GM12878 (cell line): Measurements from ENCODE around the gene CD3E. TPM values are rescaled to one million over a fixed set of nuclear protein-coding genes. Genes with fewer than 3 reads are reported as not detected.
A peak's percentile ranks its signal among the peaks of the same experiment; 100 is the strongest.

Source experiments
- ATAC-seq: fragments of 200-7000 bp; cut with Tn5 transposase; 3 replicates; pipeline ENCODE4 v1.9.1; 2020; ENCODE audit warnings: mild to moderate bottlenecking, moderate library complexity
- BruUV-seq: library from RNA; stranded (reverse); fragments of 400-500 nt; replicated peaks from 2 replicates; lab custom pipeline; 2021; lab: Mats Ljungman, UMichigan
- CTCF ChIA-PET: fragments of 300-600 bp; sonication (Branson Sonifier 250); formaldehyde crosslinking; extraction: SDS; loops from one replicate; lab custom pipeline; 2021; ENCODE audit warnings: inconsistent platforms; lab: Yijun Ruan, JAX
- POLR2A ChIA-PET: fragments of 350-600 bp; formaldehyde crosslinking; extraction: SDS; loops from one replicate; lab custom pipeline; 2021; ENCODE audit warnings: inconsistent platforms; lab: Charles Lee
- RAD21 ChIA-PET: fragments of 300-600 bp; sonication (Branson Sonifier 250); formaldehyde crosslinking; loops from one replicate; lab custom pipeline; 2023; ENCODE audit warnings: antibody characterized with exemption; ENCODE audit not compliant: unreplicated experiment; lab: Charles Lee
- SMC1A ChIA-PET: fragments of 300-600 bp; sonication (Branson Sonifier 250); formaldehyde crosslinking; loops from one replicate; lab custom pipeline; 2023; ENCODE audit not compliant: unreplicated experiment, uncharacterized antibody; lab: Charles Lee
- DNase-seq: peaks from one replicate; pipeline ENCODE4 v3.0.0-alpha.2; 2011; ENCODE audit warnings: low read depth, low spot score
- FAIRE-seq: peaks from 3 replicates; lab custom pipeline; 2011; peaks lifted over from hg19 to GRCh38; lab: Jason Lieb, UNC
- H2AFZ ChIP-seq: 2 replicates; pipeline ENCODE4 v1.6.0; 2011; ENCODE audit warnings: low read depth, low read length, control low read depth; ENCODE audit not compliant: control insufficient read depth
- H3K27ac ChIP-seq: 2 replicates; pipeline ENCODE4 v1.5.1; 2011; ENCODE audit warnings: control low read depth; ENCODE audit not compliant: control insufficient read depth, insufficient read depth
- H3K27me3 ChIP-seq, 2 experiments: replicated peaks in 1 of 2; 2 replicates each; pipeline versions ENCODE4 v1.6.0 to v1.6.1; 2011; ENCODE audit warnings: low read length in 1 of 2; ENCODE audit not compliant: control insufficient read depth in 2 of 2, insufficient read depth in 2 of 2
- H3K36me3 ChIP-seq, 2 experiments: 2 replicates each; pipeline ENCODE4 v1.5.1; 2011; ENCODE audit warnings: low read length in 1 of 2; ENCODE audit not compliant: control insufficient read depth in 2 of 2, insufficient read depth in 2 of 2
- H3K4me1 ChIP-seq: 2 replicates; pipeline ENCODE4 v1.6.1; 2011; ENCODE audit warnings: mild to moderate bottlenecking, low read length, moderate library complexity, mixed read lengths; ENCODE audit not compliant: control insufficient read depth, insufficient read depth
- H3K4me2 ChIP-seq: 2 replicates; pipeline ENCODE4 v1.6.0; 2011; ENCODE audit warnings: control low read depth; ENCODE audit not compliant: control insufficient read depth, insufficient read depth
- H3K4me3 ChIP-seq: fragments of 200-600 bp; sonication (generic); 2 replicates; pipeline ENCODE4 v1.5.1; 2016
- H3K79me2 ChIP-seq: 2 replicates; pipeline ENCODE4 v1.6.0; 2011; ENCODE audit warnings: low read length; ENCODE audit not compliant: control insufficient read depth, insufficient read depth
- H3K9ac ChIP-seq: 2 replicates; pipeline ENCODE4 v1.8.0; 2011; ENCODE audit warnings: low read length, control low read depth, mixed read lengths; ENCODE audit not compliant: control insufficient read depth, insufficient read depth
- H3K9me3 ChIP-seq: replicated peaks from 3 replicates; pipeline ENCODE4 v1.5.1; 2011; ENCODE audit warnings: mild to moderate bottlenecking, low read length; ENCODE audit not compliant: control insufficient read depth, insufficient read depth
- H4K20me1 ChIP-seq: 2 replicates; pipeline ENCODE4 v1.6.0; 2011; ENCODE audit not compliant: control insufficient read depth, insufficient read depth
- CBX5 ChIP-seq: sonication (generic); IDR thresholded peaks from 2 replicates; pipeline ENCODE4 v1.6.1; 2016; ENCODE audit warnings: low read depth, moderate library complexity, mild to moderate bottlenecking, inconsistent platforms
- ETV6 ChIP-seq, 2 experiments: fragments of 450-650 bp in 1 of 2; IDR thresholded peaks in 1 of 2; conservative IDR thresholded peaks in 1 of 2; 2 replicates each; pipeline ENCODE4 v1.6.1; 2014; ENCODE audit warnings: antibody characterized with exemption in 1 of 2, borderline replicate concordance in 1 of 2, low read depth in 1 of 2, mild to moderate bottlenecking in 1 of 2, moderate library complexity in 1 of 2
- GABPA ChIP-seq: IDR thresholded peaks from 2 replicates; pipeline ENCODE4 v1.6.1; 2014; ENCODE audit warnings: antibody characterized with exemption, low read depth, mild to moderate bottlenecking, inconsistent platforms
- IKZF2 ChIP-seq, 2 experiments: fragments of 450-650 bp; IDR thresholded peaks; 2 replicates each; pipeline ENCODE4 v1.6.1; 2017; ENCODE audit warnings: mild to moderate bottlenecking in 2 of 2, moderate library complexity in 2 of 2
- MYB ChIP-seq: fragments of 150-350 bp; IDR thresholded peaks from 2 replicates; pipeline ENCODE4 v1.6.1; 2014; ENCODE audit warnings: mild to moderate bottlenecking, low read depth, low read length, borderline replicate concordance
- NBN ChIP-seq: fragments of 450-650 bp; IDR thresholded peaks from 2 replicates; pipeline ENCODE4 v1.6.1; 2016
- NFXL1 ChIP-seq: fragments of 450-650 bp; IDR thresholded peaks from 2 replicates; pipeline ENCODE4 v1.6.1; 2017; ENCODE audit warnings: antibody characterized with exemption, mild to moderate bottlenecking, borderline replicate concordance
- POU2F2 ChIP-seq: IDR thresholded peaks from 3 replicates; pipeline ENCODE4 v1.6.1; 2011; ENCODE audit warnings: low read depth, mild to moderate bottlenecking, low read length, borderline replicate concordance
- SIN3A ChIP-seq: IDR thresholded peaks from 2 replicates; pipeline ENCODE4 v1.6.1; 2012; ENCODE audit warnings: low read depth, low read length, improper control_type of control experiment
- SMAD5 ChIP-seq: IDR thresholded peaks from 2 replicates; pipeline ENCODE4 v1.6.1; 2016; ENCODE audit warnings: antibody characterized with exemption, low read depth
- SPI1 ChIP-seq: IDR thresholded peaks from 2 replicates; pipeline ENCODE4 v1.6.1; 2011; ENCODE audit warnings: low read depth, mild to moderate bottlenecking, low read length, moderate library complexity, borderline replicate concordance; ENCODE audit not compliant: insufficient read depth
- SRF ChIP-seq, 2 experiments: IDR thresholded peaks; 2 replicates each; pipeline ENCODE4 v1.6.1; 2011; ENCODE audit warnings: low read depth in 2 of 2, low read length in 2 of 2, mild to moderate bottlenecking in 1 of 2, moderate library complexity in 1 of 2
- TCF3 ChIP-seq: IDR thresholded peaks from 2 replicates; pipeline ENCODE4 v1.6.1; 2012; ENCODE audit warnings: low read depth, mild to moderate bottlenecking, low read length, borderline replicate concordance; ENCODE audit not compliant: insufficient read depth
- WGBS: methylation state at CpG from one replicate; pipeline ENCODE4 v1.1.6; 2016; ENCODE audit warnings: low lambda C conversion rate; ENCODE audit not compliant: insufficient replicate concordance, insufficient coverage; ENCODE audit errors: missing lambda C conversion rate; 5-methylcytosine and 5-hydroxymethylcytosine counted together
- in situ Hi-C: fragments of 300-500 bp; cut with MboI; formaldehyde crosslinking; loops from 9 replicates; pipeline ENCODE4 v1.14.3; 2018; ENCODE audit warnings: mixed read lengths
- intact Hi-C: fragments of 100-400 bp; cut with micrococcal nuclease; formaldehyde crosslinking; loops from one replicate; pipeline ENCODE4 v1.14.2; 2022; ENCODE audit not compliant: unreplicated experiment
- polyA plus RNA-seq, 11 experiments: library from polyadenylated mRNA; depleted of rRNA in 4 of 11; unstranded in 6 of 11; stranded (reverse) in 5 of 11; fragments of >200 nt; fragmentation: Nextera tagmentation in 4 of 11; fragmentation: Illumina TruSeq in 1 of 11; extraction: Ambion mirVana in 4 of 11; extraction: Trizol in 1 of 11; gene quantifications; 1 replicate in 1 of 11; 2 replicates in 10 of 11; pipeline versions ENCODE4 v1.2.1 to v1.2.3, GENCODE V29; 2011 to 2016; ENCODE audit warnings: inconsistent platforms in 2 of 11, missing spikeins in 2 of 11, low read depth in 1 of 11
- total RNA-seq, 4 experiments: library from RNA; depleted of rRNA in 3 of 4; stranded (reverse); fragments of >200 nt in 3 of 4; fragmentation: Illumina TruSeq in 1 of 4; extraction: Trizol in 1 of 4; gene quantifications; 2 replicates each; pipeline versions ENCODE4 v1.2.1 to v1.2.3, GENCODE V29; 2013 to 2021

The CD3E gene
- total and polyA plus RNA-seq, 10 of the 15 experiments (the other 5 are each of a cell fraction or from before 2014, with no cell fraction given) = 0.10 to 17.3 (median 3.8) TPM

DNA sequence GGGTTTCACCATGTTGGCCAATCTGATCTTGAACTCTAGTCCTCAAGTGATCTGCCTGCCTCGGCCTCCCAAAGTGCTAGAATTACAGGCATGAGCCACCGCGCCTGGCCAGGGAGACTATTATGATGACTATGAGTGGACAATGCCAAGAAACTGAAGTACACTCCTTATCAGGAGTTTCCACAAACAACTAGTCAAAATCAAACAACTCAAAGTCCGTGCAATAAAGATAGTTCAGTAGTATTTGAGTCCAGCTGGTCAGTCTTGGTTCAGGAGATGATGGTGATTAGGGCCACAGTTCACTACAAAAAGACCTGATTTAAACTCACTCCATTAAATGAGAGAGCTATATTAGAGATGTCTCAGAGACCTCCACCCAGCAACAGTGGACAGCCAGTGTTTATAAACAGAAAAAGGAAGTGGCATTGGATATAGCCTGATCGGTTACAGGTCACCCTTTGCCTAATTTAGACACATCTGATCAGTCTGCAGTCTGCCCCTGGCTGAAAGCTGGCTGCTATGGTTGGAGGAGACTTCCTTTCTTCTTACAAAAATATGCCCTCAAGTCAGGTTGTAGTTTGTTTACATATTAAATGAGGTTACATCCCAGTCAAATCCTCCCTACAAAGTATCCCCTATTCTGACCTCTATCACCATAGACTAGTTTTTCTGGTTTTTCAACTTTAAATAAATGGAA, 17.0 kb downstream of the CD3E start:
- POLR2A ChIA-PET = no interaction called here
- TF ChIP-seq MYB (no peak), POU2F2 (no peak), SPI1 (peak; percentile 78), SRF (IDR thresholded peaks at IDR 0.05; ENCODE audit: low read depth in 2 of 2, low read length in 2 of 2) (0 out of 4 replicates have a peak, but pooled peaks of 1 of the 2 experiments have one; percentile 42)
- RAD21 ChIA-PET = no interaction called here

DNA sequence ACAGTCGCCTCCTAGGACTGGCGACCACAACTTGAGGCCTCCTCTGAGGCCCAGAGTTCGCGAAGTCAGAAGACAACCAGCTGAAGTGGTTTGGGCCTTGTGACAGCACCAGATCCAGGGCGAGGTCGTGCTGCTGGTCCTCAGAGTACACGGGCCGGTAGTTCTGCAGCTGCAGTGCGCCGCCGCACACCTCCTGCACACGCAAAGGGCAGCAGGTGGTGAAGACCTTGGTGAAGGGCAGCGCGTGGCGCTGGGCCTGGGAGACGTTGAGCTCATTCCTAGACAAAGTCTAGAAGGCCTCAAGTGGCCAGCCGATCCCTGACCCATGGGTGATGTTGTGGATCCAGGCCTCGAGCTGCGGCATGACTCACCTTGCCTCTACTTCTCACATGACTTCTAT, 18.2 kb downstream of the CD3E start:
- intact Hi-C loops = no loop called here
- SMC1A ChIA-PET = interaction anchor here (1.6 kb wide), 1 partner anchor 67 kb away, joined by 4 read pairs; no protein-coding TSS in a partner anchor
- FAIRE-seq (no peak), ATAC-seq (no peak), DNase-seq (no peak)
- Histone ChIP-seq H3K36me3 (no peaks in the 10 kb centered on the region), H2AFZ (no peak overlapping the region), H3K4me1 (peaks cover 17% of the 10 kb centered on the region), H3K4me3 (no peak overlapping the region), H3K4me2 (no peak overlapping the region), H3K79me2 (no peaks in the 10 kb centered on the region), H4K20me1 (no peaks in the 10 kb centered on the region), H3K9ac (no peak overlapping the region), H3K27me3 (no peaks in the 10 kb centered on the region), H3K27ac (no peak overlapping the region), H3K9me3 (no peaks in the 10 kb centered on the region)
- in situ Hi-C loops = no loop called here
- WGBS = 75% methylated on average over 19 of the region's 19 CpGs
- POLR2A ChIA-PET = no interaction called here
- no TSS peak for BruUV-seq
- RAD21 ChIA-PET = no interaction called here
- CTCF ChIA-PET = interaction anchor here (1.5 kb wide), 1 partner anchor 124 kb away, joined by 9 read pairs; no protein-coding TSS in a partner anchor
- TF ChIP-seq NBN (no peak), GABPA (no peak), ETV6 (conservative IDR thresholded peaks at IDR 0.05 in 1 of 2, IDR thresholded peaks at IDR 0.05 in 1 of 2; ENCODE audit: borderline replicate concordance in 1 of 2, low read depth in 1 of 2) (no peak), NFXL1 (no peak), TCF3 (no peak), SIN3A (no peak), CBX5 (no peak), SMAD5 (no peak), IKZF2 (IDR thresholded peaks at IDR 0.05) (no peak)

More for the DNA sequence above, 17.0 kb downstream of the CD3E start:
- CTCF ChIA-PET = interaction anchor here (1.3 kb wide), 1 partner anchor 26 kb away, joined by 6 read pairs; no protein-coding TSS in a partner anchor
- intact Hi-C loops (no loop called here), in situ Hi-C loops (no loop called here)
- Histone ChIP-seq H4K20me1 (no peaks in the 10 kb centered on the region), H3K9ac (no peak overlapping the region), H3K9me3 (no peaks in the 10 kb centered on the region), H3K27ac (no peak overlapping the region), H3K27me3 (no peaks in the 10 kb centered on the region), H3K4me3 (no peak overlapping the region), H3K79me2 (no peaks in the 10 kb centered on the region), H3K4me2 (no peak overlapping the region), H3K4me1 (peaks cover 24% of the 10 kb centered on the region), H2AFZ (peak overlapping the region; percentile 10; the same call in 1 of the 2 replicates), H3K36me3 (no peaks in the 10 kb centered on the region)
- DNase-seq (no peak), FAIRE-seq (no peak), ATAC-seq (peak; percentile 57)
- BruUV-seq = no TSS peak
- WGBS = 47% methylated on average over 5 of the region's 5 CpGs
- SMC1A ChIA-PET = interaction anchor here (0.5 kb wide), 1 partner anchor 291 kb away, joined by 3 read pairs; no protein-coding TSS in a partner anchor
